Measurements from ENCODE around the gene TNFSF10.

TNFSF10 gene

DNA sequence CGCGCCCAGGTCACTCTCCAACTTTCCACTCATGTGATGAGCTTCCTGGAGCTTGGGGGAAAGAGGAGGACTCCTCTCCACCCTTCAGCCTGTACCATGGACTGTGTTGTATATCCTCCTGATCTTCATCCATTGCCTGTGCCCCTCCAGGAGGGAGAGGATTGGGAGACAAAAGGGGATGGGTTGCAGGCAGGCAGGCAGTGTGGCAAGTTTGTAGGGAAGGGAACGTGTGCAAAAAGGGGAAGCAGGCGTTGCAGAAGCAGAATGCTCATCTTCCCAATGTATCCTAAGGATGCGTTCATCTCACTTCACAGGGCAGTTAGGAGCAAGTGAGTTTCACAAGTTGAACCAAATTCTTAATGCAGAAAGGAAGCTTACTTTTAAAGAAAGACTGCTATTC is 46.9 kb downstream of the TNFSF10 start:
- Histone ChIP-seq H3F3A (ENCODE audit: insufficient read depth, low read length) (no peaks in the 10 kb centered on the region), H3K4me1 (ENCODE audit: insufficient read depth, low read length, severe bottlenecking) (no peaks in the 10 kb centered on the region), H3K27ac (ENCODE audit: low read depth, low read length, poor library complexity, severe bottlenecking) (no peak overlapping the region), H3K4me3 (ENCODE audit: low read depth, low read length, poor library complexity, severe bottlenecking) (no peak overlapping the region), H3K9me3 (ENCODE audit: low read length) (no peaks in the 10 kb centered on the region), H3K4me2 (ENCODE audit: low read length) (no peak overlapping the region), H2AFZ (ENCODE audit: low read length) (no peak overlapping the region), H3K9ac (ENCODE audit: low read length) (no peak overlapping the region), H4K20me1 (ENCODE audit: insufficient read depth, low read length) (no peaks in the 10 kb centered on the region), H3K27me3 (ENCODE audit: insufficient read depth, low read length) (no peaks in the 10 kb centered on the region), H3K36me3 (ENCODE audit: insufficient read depth, low read length) (no peaks in the 10 kb centered on the region), H3K9me2 (ENCODE audit: low read depth, low read length) (no peaks in the 10 kb centered on the region), H3K79me2 (ENCODE audit: insufficient read depth, low read length) (no peaks in the 10 kb centered on the region)
- no peak for TF ChIP-seq EZH2 (IDR thresholded peaks at IDR 0.05; ENCODE audit: borderline replicate concordance, low read length)
- TF ChIP-seq, protein P1, sequence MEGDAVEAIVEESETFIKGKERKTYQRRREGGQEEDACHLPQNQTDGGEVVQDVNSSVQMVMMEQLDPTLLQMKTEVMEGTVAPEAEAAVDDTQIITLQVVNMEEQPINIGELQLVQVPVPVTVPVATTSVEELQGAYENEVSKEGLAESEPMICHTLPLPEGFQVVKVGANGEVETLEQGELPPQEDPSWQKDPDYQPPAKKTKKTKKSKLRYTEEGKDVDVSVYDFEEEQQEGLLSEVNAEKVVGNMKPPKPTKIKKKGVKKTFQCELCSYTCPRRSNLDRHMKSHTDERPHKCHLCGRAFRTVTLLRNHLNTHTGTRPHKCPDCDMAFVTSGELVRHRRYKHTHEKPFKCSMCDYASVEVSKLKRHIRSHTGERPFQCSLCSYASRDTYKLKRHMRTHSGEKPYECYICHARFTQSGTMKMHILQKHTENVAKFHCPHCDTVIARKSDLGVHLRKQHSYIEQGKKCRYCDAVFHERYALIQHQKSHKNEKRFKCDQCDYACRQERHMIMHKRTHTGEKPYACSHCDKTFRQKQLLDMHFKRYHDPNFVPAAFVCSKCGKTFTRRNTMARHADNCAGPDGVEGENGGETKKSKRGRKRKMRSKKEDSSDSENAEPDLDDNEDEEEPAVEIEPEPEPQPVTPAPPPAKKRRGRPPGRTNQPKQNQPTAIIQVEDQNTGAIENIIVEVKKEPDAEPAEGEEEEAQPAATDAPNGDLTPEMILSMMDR (IDR thresholded peaks at IDR 0.05; ENCODE audit: low read length) = no peak

DNA sequence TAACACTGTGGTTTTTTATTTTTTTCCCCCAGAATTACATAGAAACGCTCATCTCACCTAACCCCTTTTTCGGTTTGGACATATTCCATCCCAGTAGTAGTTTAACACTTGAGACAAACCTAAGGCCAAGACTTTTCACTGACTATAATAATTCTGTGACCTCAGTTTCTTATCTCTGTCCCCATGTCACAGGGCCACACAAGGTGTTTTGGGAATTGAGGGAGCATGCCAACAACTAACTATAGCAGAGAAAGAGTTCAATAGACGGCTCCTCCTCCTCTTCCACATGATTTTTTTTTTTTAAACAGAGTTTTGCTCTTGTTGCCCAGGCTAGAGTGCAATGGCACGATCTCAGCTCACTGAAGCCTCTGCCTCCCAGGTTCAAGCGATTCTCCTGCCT is 47.5 kb downstream of the TNFSF10 start:
- H3K27ac ChIP-seq (ENCODE audit: low read depth, low read length, poor library complexity, severe bottlenecking) = no peak overlapping the region
- no peak overlapping the region for H3K4me3 ChIP-seq (ENCODE audit: low read depth, low read length, poor library complexity, severe bottlenecking)
- H3K9me3 ChIP-seq (ENCODE audit: low read length) = no peaks in the 10 kb centered on the region
- no peaks in the 10 kb centered on the region for H3K27me3 ChIP-seq (ENCODE audit: insufficient read depth, low read length)
- no peaks in the 10 kb centered on the region for H3K79me2 ChIP-seq (ENCODE audit: insufficient read depth, low read length)
- TF ChIP-seq EZH2 (IDR thresholded peaks at IDR 0.05; ENCODE audit: borderline replicate concordance, low read length) = no peak
- TF ChIP-seq, protein P1 (IDR thresholded peaks at IDR 0.05; ENCODE audit: low read length) = no peak
- H2AFZ ChIP-seq (ENCODE audit: low read length) = no peak overlapping the region
- H4K20me1 ChIP-seq (ENCODE audit: insufficient read depth, low read length) = no peaks in the 10 kb centered on the region
- H3K36me3 ChIP-seq (ENCODE audit: insufficient read depth, low read length) = no peaks in the 10 kb centered on the region
- no peaks in the 10 kb centered on the region for H3K4me1 ChIP-seq (ENCODE audit: insufficient read depth, low read length, severe bottlenecking)
- H3F3A ChIP-seq (ENCODE audit: insufficient read depth, low read length) = no peaks in the 10 kb centered on the region
- no peak overlapping the region for H3K9ac ChIP-seq (ENCODE audit: low read length)
- H3K9me2 ChIP-seq (ENCODE audit: low read depth, low read length) = no peaks in the 10 kb centered on the region
- H3K4me2 ChIP-seq (ENCODE audit: low read length) = no peak overlapping the region

DNA sequence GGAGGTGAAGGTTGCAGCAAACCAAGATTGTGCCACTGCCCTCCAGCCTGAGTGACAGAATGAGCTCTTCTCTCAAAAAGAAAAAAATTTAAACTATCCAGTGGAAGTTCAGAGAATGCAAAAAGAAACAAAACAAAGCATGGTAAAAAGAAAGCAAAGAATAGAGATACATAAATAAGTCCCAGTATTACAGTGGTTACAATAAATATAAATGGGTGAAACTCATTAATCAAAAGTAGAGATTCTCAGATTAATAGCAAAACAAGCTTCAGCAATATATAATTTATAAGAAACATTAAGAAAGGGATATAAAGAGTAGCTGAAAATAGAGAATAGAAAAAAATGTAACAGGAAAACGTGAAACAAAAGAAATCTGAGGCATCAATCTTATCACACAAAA is 51.3 kb downstream of the TNFSF10 start:
- H3K9me2 ChIP-seq (ENCODE audit: low read depth, low read length) = no peaks in the 10 kb centered on the region
- no peaks in the 10 kb centered on the region for H3K79me2 ChIP-seq (ENCODE audit: insufficient read depth, low read length)
- no peaks in the 10 kb centered on the region for H3K4me1 ChIP-seq (ENCODE audit: insufficient read depth, low read length, severe bottlenecking)
- TF ChIP-seq EZH2 (IDR thresholded peaks at IDR 0.05; ENCODE audit: borderline replicate concordance, low read length) = no peak
- TF ChIP-seq, protein P1 (IDR thresholded peaks at IDR 0.05; ENCODE audit: low read length) = no peak
- no peak overlapping the region for H3K9ac ChIP-seq (ENCODE audit: low read length)
- no peaks in the 10 kb centered on the region for H3K27me3 ChIP-seq (ENCODE audit: insufficient read depth, low read length)
- H3K9me3 ChIP-seq (ENCODE audit: low read length) = no peaks in the 10 kb centered on the region
- no peak overlapping the region for H3K4me3 ChIP-seq (ENCODE audit: low read depth, low read length, poor library complexity, severe bottlenecking)
- H4K20me1 ChIP-seq (ENCODE audit: insufficient read depth, low read length) = no peaks in the 10 kb centered on the region
- no peak overlapping the region for H3K4me2 ChIP-seq (ENCODE audit: low read length)
- H3K27ac ChIP-seq (ENCODE audit: low read depth, low read length, poor library complexity, severe bottlenecking) = no peak overlapping the region
- H3K36me3 ChIP-seq (ENCODE audit: insufficient read depth, low read length) = no peaks in the 10 kb centered on the region
- no peak overlapping the region for H2AFZ ChIP-seq (ENCODE audit: low read length)
- H3F3A ChIP-seq (ENCODE audit: insufficient read depth, low read length) = no peaks in the 10 kb centered on the region

Measured in OCI-LY1 (cell line).